ENCODE data around the gene ADD2. TPM values are rescaled to one million over a fixed set of nuclear protein-coding genes. Genes with fewer than 3 reads are reported as not detected.

Gene ADD2
- total RNA-seq, 1 donor from 2014 or later: 3.4 TPM

- intact Hi-C loops (cut with DNase I): no loop called here
- Histone ChIP-seq H3K9me3 (no peaks in the 10 kb centered on the region), H3K27ac (no peak overlapping the region), H3K4me3 (no peak overlapping the region), H3K4me1 (no peaks in the 10 kb centered on the region), H3K36me3 (no peaks in the 10 kb centered on the region), H3K27me3 (no peaks in the 10 kb centered on the region)
- TF ChIP-seq, protein P1, sequence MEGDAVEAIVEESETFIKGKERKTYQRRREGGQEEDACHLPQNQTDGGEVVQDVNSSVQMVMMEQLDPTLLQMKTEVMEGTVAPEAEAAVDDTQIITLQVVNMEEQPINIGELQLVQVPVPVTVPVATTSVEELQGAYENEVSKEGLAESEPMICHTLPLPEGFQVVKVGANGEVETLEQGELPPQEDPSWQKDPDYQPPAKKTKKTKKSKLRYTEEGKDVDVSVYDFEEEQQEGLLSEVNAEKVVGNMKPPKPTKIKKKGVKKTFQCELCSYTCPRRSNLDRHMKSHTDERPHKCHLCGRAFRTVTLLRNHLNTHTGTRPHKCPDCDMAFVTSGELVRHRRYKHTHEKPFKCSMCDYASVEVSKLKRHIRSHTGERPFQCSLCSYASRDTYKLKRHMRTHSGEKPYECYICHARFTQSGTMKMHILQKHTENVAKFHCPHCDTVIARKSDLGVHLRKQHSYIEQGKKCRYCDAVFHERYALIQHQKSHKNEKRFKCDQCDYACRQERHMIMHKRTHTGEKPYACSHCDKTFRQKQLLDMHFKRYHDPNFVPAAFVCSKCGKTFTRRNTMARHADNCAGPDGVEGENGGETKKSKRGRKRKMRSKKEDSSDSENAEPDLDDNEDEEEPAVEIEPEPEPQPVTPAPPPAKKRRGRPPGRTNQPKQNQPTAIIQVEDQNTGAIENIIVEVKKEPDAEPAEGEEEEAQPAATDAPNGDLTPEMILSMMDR (IDR thresholded peaks at IDR 0.05): no peak
- TF ChIP-seq POLR2A (IDR thresholded peaks at IDR 0.05): no peak
- DNase-seq (ENCODE audit: extremely low spot score in 2 of 2): no peak
Measured at GRCh38 chr2:70776266-70776665, 8.3 kb upstream of the ADD2 start.

- DNase-seq (ENCODE audit: extremely low spot score in 2 of 2): no peak
- Histone ChIP-seq H3K4me1 (no peaks in the 10 kb centered on the region), H3K4me3 (no peak overlapping the region), H3K27ac (no peak overlapping the region), H3K27me3 (no peaks in the 10 kb centered on the region), H3K9me3 (no peaks in the 10 kb centered on the region), H3K36me3 (no peaks in the 10 kb centered on the region)
- no peak for TF ChIP-seq POLR2AphosphoS5 (IDR thresholded peaks at IDR 0.05; ENCODE audit: insufficient read depth in 1 of 2, low read depth in 1 of 2)
- TF ChIP-seq, protein P1 (IDR thresholded peaks at IDR 0.05): no peak
- no peak for TF ChIP-seq POLR2A (IDR thresholded peaks at IDR 0.05)
- intact Hi-C loops (cut with DNase I): no loop called here
Measured at GRCh38 chr2:70775141-70775540, 7.1 kb upstream of the ADD2 start.

DNA sequence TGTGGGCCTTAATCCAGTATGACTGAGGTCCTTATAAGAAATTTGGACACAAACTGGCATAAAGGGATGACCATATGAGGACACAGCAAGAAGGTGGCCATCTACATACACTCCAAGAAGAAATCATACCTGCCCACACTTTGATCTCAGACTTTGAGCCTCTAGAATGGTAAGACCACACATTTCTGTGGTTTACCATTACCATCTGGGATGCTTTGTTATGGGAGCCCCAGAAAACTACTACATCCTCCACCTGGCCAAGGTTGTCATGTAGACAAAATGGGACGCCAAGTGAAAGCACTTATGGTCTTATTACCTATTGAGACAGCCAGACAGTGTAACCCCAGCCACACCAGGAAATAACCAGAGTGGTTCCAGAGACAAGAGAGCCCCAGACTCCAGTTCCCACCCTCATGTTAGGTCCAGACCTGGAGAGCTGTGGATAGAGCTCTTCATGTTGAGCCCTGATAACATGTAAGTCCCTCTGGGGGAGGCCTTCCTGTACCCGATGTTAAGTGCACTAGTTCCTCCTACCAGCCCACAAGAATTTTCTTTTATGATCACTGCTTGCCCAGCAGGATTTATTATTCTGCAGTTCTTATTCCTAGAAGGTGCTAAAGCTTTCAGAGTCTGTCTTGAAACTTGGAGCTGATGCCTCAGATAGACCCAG is 4.6 kb upstream of the ADD2 start:
- Histone ChIP-seq H3K4me1 (peaks cover 4% of the 10 kb centered on the region), H3K27me3 (peaks cover 2% of the 10 kb centered on the region), H3K9me3 (no peaks in the 10 kb centered on the region), H3K4me3 (no peak overlapping the region), H3K27ac (no peak overlapping the region), H3K36me3 (no peaks in the 10 kb centered on the region)
- intact Hi-C loops (cut with DNase I): no loop called here
- no peak for TF ChIP-seq POLR2A (IDR thresholded peaks at IDR 0.05)
- TF ChIP-seq, protein P1 (IDR thresholded peaks at IDR 0.05): no peak
- DNase-seq (ENCODE audit: extremely low spot score in 2 of 2): no peak

- DNase-seq (ENCODE audit: extremely low spot score in 2 of 2): no peak
- TF ChIP-seq, protein P1 (IDR thresholded peaks at IDR 0.05): no peak
- TF ChIP-seq POLR2A (IDR thresholded peaks at IDR 0.05) (no peak), POLR2AphosphoS5 (IDR thresholded peaks at IDR 0.05; ENCODE audit: insufficient read depth in 1 of 2, low read depth in 1 of 2) (no peak)
- Histone ChIP-seq H3K27me3 (peaks cover 3% of the 10 kb centered on the region), H3K4me3 (no peak overlapping the region), H3K36me3 (no peaks in the 10 kb centered on the region), H3K4me1 (peaks cover 14% of the 10 kb centered on the region), H3K9me3 (no peaks in the 10 kb centered on the region), H3K27ac (no peak overlapping the region)
- intact Hi-C loops (cut with DNase I): no loop called here
Measured at GRCh38 chr2:70771446-70771845, 3.4 kb upstream of the ADD2 start.

DNA sequence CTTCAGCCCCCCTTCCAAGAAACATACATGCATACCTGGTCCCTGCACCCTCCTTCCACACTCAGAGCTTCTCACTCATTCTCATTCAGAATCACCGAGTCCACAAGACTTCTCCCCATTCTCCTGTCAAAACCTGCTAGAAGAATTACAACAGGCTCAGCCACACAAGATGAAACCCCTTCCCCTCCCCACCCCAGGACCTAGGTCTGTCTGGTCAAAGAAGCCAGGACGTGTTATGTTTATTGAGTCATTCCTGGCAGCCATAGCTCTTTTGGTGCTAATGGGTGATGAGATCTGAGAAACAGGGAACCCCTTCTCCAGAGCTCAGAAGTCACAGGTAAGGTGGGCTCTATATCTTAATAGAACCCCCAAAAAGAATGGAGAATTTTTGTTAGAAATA is 1.4 kb upstream of the ADD2 start:
- intact Hi-C loops (cut with DNase I): no loop called here
- H3K9me3 ChIP-seq: no peaks in the 10 kb centered on the region
- no peaks in the 10 kb centered on the region for H3K36me3 ChIP-seq
- H3K27ac ChIP-seq: no peak overlapping the region
- H3K27me3 ChIP-seq: peaks cover 3% of the 10 kb centered on the region
- TF ChIP-seq POLR2AphosphoS5 (IDR thresholded peaks at IDR 0.05; ENCODE audit: insufficient read depth in 1 of 2, low read depth in 1 of 2) (no peak), POLR2A (IDR thresholded peaks at IDR 0.05) (no peak)
- TF ChIP-seq, protein P1 (IDR thresholded peaks at IDR 0.05): no peak
- H3K4me1 ChIP-seq: peaks cover 14% of the 10 kb centered on the region
- H3K4me3 ChIP-seq: no peak overlapping the region
- DNase-seq (ENCODE audit: extremely low spot score in 2 of 2): no peak
